Activated CD4-positive, CD25-positive, alpha-beta regulatory T cell (primary cell): ENCODE measurements around the gene TP53I11.

ENCODE experiments used
- DNase-seq, 4 experiments: peaks; one replicate each; lab custom pipeline; 2025; lab: John Stamatoyannopoulos, UW

The TP53I11 gene

DNA sequence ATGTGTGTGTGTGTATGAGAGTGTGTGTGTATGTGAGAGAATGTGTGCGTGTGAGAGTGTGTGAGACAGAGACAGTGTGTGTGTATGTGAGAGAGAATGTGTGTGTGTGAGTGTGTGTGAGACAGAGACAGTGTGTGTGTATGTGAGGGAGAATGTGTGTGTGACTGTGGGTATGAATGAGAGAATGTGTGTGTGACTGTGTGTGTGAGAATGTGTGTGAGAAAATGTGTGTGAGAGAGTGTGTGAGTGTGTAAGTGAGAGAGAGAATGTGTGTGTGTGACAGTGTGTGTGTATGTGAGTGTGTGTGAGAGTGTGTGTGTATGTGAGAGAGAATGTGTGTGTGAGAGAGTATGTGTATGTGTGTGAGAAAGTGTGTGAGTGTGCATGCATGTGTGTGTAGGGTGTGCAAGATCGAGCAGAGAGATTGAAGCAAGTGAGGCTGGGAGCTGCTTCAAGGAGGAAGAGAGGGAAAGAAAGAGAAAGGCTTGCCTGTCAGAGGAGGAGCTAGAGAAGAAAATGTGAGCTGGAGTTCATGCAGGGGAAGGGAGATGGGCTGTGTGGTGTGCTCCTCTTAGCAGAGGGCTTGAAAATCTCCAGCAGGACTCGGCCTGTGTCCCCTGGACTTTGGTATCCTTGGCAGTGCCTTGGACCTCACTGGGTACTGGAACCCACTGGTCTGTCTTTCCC lies 27.7 kb upstream of the TP53I11 start:
- no peak for DNase-seq

DNA sequence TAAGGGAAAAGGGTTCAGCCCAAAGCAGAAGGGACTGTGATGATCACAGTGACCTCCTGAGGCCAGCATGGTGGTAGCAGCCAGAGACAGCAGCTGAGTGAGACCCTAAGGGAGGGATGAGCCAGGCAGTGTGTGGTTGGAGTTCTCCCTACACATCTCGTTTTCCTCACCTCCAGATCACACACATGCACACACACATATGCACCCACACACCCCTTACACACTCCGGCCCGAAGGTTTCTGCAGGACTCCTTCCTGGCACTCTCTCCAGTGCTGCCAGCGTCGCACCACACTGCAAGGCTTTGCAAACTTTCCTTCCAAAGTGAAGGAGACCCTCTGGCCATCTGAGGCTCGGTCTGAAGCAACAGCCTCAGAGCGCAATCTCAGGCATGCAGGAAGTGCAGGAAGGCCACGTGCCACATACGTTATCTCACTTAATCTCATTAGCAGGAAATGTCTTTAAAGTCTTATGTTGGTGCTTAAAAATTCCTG lies 26.9 kb upstream of the TP53I11 start:
- no peak for DNase-seq

DNA sequence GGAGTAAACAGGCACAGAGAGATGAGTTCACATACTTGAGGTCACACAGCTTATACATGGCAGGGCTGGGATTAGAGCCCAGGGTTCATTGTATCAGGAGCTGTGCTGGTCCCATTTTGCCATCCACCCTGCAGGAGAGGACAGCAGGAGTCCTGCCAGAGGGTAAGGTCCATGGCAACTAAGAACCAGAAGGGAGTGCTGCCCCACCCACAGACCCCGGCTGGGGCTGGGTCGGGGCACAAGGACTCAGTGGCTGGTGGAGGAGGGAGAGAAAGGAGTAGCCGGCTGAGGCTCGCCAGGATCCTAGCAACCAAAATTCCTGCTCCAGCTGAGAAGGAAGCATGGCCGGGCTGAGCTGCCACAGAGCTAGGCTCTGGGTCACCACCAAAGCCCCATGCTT lies 25.9 kb upstream of the TP53I11 start:
- DNase-seq = no peak

DNA sequence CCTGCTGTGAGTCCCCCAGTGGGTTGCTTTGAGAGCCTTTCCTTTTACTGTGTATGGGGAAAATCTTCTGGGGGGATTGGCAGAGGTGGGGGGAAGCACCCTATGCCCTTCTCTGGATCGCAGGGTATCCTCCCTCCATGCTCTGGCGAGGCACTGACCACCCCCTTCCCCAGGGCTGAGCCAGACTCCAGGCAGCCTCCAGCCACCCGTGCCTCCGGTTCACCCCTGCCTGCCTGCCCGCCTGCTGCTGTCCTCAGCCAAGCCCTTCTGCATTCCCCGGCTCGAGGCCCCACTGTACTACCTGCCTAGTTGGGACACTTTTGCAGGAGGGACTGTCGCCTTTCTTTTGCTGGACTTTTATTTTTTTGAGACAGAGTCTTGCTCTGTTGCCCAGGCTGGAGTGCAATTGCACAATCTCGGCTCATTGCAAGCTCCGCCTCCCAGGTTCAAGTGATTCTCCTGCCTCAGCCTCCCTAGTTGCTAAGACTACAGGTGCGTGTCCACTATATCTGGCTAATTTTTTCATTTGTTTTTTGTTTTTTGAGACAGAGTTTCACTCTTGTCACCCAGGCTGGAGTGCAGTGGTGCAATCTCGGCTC lies 23.8 kb upstream of the TP53I11 start:
- DNase-seq = no peak

DNA sequence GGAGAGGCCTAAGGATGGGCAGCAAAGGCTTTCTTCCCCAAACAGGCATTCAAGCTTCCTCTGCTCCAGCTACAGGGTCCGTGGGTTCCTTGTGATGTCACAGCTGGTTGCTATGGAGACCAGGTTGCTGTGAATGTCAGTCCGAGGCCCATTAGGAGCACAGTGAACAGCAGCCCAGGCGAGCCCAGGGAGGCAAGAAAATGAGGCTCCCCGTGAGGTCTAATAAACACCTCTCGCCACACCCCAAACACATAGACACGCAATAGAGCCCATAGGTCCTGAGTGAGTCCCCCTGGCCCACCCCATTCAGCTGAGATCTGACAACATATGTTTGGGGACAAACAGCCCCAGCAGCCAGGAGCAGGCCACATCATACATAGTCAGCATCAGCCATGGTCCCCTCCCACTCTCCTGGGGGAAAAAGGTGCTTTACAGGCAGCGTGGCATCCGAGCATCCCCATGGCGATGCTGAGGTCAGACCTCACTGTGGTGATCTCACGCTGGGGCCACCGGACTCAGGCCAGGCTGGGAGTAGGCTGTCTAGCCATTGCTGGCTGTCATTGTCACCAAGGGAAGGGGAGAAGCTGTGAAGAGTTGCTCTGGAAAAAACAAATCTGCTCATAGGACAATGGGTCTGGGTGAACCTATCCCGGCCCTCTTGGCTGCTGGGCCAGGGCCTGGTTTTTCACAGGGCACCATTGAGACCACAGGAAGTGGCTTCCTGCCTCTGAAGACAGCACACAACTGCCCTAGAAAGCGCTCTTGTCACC lies 23.1 kb upstream of the TP53I11 start:
- no peak for DNase-seq

DNA sequence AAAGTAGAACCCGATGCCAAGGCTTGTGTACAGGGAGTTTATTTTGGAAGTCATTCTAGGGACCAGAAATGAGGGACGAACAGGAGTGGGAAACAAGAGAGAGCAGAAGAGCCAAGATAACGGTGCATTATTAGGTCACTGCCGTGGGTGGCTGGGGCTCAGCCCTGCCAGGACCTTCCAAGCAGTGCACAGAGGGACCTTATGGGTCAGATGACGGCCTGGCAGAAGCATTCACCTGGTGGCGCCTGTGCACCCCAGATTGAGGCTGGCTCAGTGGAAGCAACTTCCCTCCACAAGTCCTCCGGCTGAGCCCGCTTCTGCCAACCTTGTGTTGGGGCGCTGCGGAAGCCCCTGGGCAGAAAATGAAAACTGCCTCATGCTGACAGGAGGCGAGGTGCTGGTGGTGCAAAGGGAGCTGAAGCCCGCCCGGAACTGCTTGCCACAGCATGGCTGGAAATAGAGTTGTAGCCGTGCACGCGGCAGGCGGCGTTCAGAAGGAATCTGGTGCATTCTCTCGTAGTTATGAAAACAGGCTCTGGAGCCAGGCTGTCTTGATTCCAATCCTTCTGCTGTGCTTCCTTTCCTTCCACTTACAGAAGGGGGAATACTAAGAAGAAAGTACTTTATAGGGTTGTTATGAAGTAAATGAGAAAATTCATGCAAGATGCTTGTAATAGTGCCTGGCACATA lies 22.2 kb upstream of the TP53I11 start:
- no peak for DNase-seq

DNA sequence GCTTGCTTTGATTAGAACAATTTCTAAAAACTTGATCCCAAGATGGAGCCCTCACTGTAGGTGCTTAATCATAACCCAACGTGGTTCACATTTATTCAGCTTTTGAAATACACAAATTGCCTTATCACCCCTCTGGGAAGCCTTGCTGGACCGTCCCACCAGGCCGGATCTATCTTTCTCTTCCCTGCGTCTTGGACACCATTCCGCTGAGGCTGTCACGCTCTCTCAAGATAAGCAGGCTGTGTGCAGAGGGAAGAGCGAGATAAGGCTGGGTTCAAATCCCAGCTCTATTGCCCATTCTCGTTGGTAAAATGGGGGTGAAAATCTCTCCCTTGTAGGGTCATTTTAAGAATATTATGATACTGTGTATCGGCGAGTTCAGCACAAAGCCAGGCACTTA lies 20.5 kb upstream of the TP53I11 start:
- no peak for DNase-seq

DNA sequence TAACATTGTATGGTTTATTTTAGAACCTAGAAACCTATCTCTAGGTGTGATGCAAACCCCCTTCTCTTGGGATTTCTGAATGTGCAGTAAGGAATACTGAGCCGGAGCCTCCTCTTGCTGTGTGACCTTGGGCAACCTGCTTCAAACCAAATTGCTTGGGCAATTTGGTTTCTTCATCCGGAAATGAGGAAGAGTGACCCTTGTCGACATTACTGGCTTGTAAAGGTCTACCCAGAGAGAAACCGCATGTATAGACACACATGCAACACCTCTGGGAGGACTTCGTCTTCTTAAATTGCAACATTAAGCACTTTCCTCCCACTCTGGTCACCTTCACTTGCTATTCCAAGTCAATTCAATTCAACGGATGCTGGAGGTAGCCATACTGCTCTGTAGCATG lies 19.6 kb upstream of the TP53I11 start:
- DNase-seq = no peak

DNA sequence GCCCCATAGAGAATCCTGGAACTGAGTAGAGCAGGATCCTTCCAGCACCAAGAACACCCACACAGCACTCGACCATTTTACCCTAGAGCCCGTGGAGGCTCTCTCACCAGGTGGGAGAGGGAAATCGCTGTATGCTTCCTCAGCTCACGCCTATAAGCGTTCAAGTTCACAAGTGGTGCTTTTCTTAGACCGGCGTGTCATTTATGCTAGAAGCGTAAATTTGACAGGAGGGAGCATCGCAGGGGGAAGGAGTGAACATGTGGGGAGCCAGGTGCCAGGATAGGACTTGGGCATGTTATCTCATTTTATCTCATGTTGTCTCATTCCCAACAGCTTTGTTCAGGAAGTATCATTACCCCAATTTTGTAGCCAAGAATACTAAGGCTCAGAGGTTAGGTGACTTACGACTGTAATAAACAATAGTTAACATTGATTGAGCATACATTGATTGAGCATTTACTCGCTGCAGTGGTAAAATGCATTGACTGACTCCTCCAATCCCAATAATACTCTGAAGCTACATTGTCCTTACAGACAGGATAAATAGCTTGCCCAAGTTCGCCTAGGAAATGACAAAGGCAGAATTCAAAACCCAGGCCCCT lies 19.1 kb upstream of the TP53I11 start:
- no peak for DNase-seq

DNA sequence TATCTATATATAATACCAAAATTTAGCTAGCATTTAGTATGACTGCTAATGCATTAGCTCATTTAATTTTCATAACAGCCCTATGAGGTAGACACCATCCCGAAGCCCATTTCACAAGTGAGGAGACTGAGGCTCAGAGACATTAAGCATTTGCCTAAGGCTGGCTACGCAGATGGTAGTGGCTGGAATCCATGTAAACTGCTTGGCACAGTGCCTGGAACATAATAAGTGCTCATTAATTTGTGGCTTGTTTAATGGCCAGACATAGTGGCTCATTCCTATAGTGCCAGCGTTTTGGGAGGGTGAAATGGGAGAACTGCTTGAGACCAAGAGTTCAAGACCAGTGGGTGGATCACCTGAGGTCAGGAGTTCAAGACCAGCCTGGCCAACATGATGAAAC lies 17.8 kb upstream of the TP53I11 start:
- DNase-seq = no peak

DNA sequence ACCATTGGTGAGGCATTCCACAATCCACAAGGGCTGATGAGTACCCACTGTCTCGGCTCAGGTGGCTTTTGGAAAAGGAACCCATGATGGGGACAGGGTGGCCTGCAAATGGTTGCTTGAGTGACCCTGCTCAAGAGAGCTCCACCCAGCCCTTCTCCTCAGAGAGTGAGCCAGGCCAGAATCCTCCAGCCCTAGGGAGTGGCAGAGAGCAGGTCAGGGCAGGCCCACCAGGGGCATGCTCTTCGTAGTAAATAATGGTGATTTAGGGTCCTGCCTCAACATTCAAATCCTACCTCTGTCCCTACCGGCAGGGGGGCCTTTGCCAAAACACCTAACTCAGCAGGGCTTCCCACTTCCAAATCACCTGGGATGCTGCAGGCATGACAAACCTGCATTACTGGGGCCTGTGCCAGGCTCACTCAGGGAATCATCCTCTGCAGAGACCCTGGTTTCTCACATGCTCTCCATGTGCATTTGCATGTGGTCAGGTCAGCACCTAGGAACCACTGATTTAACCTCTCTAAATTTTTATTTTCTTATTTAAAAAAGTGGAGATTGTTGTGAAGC lies 17.3 kb upstream of the TP53I11 start:
- DNase-seq = no peak

DNA sequence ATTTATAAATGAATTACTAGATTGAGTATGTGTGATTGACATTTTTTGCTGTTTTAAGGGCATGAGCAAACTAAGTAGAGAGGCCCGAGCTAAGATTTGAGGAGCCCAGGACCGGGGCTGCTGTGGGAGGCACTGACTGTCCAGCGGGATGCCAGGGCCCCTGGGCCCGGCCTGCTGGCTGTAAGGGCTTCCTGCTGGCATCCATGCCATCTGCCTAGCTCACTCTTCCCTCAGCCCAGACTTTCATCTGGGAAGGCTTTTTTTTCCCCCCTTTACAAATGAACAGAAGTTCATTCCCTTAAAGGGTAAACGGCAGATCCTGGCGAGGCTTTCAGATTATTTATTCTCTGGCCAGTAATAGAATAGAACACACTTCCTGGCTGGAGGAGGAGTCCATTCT lies 16.0 kb upstream of the TP53I11 start:
- no peak for DNase-seq

DNA sequence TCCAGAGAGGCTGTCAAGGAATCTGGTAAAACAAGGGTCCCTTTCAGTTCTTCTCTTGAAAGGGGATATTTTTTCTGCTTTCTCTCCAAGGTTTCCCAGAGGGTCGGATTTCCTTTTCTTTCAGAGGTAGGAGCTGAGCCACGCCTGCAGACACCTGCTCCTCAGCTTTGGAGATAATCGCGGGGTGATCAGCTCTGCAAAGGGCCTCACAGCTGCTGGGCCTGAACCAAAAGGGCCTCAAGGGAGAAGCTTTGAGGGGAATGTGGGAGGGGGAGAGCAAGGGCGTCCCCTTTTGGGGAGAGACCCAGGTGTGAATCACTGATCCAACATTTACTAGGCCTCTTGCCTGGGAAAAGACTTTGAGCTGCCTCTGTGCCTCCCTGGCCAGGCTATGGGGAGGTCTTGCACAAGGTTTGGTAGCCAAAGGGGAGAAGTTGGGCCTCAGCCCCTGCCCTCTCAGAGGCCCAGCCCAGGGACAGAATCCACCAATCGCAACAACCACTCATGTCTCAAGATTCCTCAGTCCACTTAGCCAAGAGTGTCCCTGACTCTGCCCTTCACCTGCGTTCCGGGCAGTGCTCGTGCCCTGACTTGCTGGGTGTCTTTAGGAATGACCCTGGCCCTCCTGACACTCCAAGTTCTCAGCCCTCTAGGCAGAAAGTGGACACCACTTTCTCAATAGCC lies 14.0 kb upstream of the TP53I11 start:
- no peak for DNase-seq

DNA sequence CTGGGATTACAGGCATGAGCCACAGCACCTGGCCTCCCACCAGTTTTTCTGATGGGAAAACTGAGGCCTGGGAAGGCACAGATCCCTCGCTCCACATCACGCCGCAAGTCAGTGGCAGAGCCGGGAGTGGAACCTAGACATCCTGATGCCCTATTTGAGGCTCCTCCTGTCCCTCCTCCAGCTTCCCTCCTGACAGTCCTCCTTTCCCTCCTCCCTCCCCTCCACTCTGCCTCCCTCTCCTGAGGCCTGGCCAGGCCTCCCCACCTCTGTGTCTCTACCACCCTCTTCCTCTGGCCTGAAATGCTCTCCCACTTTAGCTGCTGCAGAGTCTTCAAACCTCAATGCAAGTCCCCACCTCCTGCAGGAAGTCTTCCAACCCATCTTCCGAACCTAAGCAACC lies 13.3 kb upstream of the TP53I11 start:
- no peak for DNase-seq

DNA sequence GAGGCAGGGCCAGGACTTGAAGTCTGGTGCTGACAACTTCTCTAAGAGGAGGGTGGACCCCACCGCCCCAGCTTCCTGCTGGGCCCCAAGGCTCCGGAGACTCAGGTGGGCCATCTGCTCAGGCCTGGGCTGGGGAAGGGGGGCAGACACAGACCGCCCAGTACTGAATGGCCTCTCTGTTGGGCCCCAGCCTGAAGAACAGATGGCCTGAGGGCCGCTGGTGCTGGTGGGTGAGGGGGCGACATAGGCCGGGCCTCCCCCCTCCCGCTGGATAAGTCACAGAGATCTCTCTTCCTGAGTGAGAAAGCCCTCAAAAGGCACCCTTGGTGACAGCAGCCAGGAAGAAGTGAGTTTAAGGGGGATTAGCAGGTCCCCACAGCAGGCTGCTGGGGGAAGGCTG lies 12.5 kb upstream of the TP53I11 start:
- no peak for DNase-seq

DNA sequence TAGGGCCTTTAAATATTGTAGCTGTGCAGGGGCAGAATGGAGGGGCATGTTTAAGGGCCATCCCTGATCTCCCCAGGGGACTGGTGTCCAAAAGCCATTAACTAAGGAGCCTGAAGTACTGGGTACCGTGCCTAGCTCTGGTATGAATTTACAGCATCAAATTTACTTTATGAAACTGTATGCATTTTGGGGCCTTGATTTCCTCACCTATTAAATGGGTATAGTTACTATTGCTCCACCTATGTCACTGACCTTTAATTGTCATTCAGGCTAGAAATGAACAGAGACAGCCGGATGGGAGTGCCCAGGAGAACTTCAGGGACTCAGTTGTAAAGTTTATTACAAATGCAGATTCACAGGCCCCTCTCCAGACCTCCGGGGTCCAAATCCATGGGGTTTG lies 11.8 kb upstream of the TP53I11 start:
- no peak for DNase-seq

DNA sequence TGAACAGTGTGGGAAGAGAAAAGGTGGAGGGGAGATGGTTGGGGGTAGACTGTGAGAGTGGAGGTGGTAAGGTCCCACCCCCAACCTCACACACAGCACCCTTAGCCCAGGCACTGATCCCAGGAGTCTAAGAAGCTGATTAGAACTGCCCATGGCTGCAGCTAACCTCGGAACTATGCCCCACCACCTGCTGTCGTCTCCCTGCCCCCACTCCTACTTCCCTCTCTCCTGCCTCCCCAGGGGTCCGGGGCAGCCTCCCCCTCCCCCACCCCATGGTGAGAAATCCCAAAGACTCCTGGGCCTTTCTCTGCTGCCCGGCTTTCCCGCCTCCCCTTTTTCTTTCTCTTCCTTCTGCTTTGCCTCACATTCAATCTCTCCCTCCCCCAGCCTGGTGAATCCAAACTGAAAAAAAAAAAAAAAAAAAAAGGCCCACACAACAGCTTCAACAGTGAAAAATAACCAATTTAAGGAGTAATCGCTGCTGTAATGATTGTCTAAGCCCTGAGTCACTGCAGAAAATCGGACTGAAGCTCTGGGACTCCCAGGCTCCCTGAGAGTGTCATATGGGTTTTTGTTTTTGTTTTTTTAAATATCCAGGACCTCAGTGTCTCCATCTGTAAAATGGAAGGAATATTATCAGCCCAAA lies 9.6 kb upstream of the TP53I11 start:
- no peak for DNase-seq

DNA sequence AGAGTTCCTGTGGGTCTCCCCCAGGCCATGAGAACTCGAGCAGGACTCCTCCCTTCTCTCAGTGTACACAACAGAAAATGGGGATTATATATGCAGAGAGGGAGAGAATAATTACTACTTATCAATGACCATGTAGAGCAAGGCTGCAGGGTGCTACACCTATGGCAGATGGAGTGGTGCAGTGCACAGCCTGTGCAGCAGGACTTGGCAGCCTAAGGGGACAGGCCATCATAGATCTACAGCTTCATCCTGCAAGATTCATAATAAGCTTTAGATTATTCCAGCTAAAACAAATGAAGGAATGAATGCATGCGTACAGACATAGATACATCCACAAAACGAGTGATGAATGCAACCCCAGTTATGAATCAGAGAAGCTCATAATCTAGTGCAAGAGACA lies 8.4 kb upstream of the TP53I11 start:
- DNase-seq = no peak

DNA sequence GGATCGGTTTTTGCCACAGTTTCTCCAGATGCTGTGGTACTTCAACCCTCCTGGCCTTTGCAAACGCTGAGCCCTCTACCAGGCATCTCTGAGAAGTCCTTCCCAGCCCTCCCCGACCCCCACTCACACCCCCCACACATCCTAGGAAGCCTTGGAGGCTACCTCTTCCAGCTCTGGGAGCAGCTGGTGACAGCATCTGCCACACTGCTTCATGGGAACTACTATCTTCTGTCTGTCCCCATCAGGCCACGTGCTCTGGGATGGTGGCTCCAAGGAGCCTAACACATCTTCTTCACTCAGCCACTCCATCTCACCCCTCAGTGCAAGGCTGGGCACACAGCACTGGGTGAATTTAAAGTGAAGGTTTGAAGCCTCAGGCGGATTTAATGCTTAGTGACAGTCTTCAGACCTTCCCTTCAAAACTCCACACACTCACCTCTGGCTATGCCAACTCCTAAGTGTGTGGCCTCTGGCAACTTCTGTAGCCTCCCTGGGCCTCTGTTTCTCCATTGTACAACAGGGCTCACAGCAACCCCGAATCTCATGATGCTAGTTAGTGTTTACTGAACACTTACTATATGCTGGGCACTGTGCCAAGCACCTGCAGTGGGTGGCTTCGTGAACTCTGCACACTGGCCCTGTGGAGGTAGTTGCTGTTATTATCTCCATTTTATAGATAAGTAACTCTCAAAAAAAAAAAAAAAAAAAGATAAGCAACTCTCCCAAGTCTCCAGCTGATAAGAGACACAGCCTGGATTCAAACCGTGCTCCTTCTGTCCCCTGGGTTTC lies 7.3 kb upstream of the TP53I11 start:
- no peak for DNase-seq

DNA sequence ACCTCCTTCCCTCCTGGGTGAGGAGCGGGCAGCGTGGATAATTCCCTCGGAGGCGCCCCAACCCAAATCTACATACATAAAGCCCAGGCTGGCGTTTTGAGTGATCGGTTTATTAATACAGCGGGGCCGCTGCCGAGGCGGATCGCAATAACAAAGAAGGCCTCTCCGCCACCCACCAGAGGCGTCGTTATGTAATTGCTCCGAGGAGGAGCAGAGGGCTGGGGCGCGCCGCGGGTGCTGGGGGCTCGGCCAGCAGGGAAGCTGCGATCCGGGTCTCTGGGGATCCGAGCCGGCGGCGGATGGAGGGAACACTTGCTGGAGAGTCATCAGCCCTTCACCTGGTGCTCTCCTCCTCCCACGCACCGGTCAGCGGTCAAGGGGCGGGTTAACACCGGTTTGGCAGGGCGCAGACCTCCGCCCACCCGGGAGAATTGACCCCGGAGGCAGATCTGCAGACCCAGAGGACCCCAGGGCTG lies 6.4 kb upstream of the TP53I11 start:
- no peak for DNase-seq
